Natural killer cell (primary cell): ENCODE data around the gene GSG1L. TPM values are rescaled to one million over a fixed set of nuclear protein-coding genes. Genes with fewer than 3 reads are reported as not detected.

ENCODE experiments used
- ATAC-seq, 3 donors: fragments of 150-1000 bp in 2 of 3; fragments of 200-7000 bp in 1 of 3; cut with Tn5 transposase; 1 replicate in 1 of 3; 2 replicates in 2 of 3; pipeline ENCODE4 v1.10.0; 2021; ENCODE audit warnings: mild to moderate bottlenecking in 2 of 3, moderate library complexity in 2 of 3
- DNase-seq, 2 donors: peaks; one replicate each; pipeline versions ENCODE4 v3.0.0 to v3.0.0-alpha.2; 2013 to 2021; ENCODE audit warnings: mixed read lengths in 1 of 2
- H3K27ac ChIP-seq: one replicate; pipeline ENCODE4 v1.5.1; 2013; ENCODE audit warnings: mild to moderate bottlenecking, low read length
- H3K27me3 ChIP-seq: one replicate; pipeline ENCODE4 v1.6.1; 2013; ENCODE audit warnings: low read length; ENCODE audit not compliant: control insufficient read depth, insufficient read depth
- H3K36me3 ChIP-seq: one replicate; pipeline ENCODE4 v1.6.1; 2013; ENCODE audit warnings: low read length; ENCODE audit not compliant: control insufficient read depth, insufficient read depth
- H3K4me1 ChIP-seq: one replicate; pipeline ENCODE4 v1.6.1; 2013; ENCODE audit warnings: low read length; ENCODE audit not compliant: control insufficient read depth, insufficient read depth
- H3K4me3 ChIP-seq: one replicate; pipeline ENCODE4 v1.5.1; 2013; ENCODE audit warnings: low read length
- H3K9me3 ChIP-seq: one replicate; pipeline ENCODE4 v1.6.1; 2013; ENCODE audit warnings: low read length; ENCODE audit not compliant: control insufficient read depth, insufficient read depth
- H3K27ac Mint-ChIP-seq, 2 donors: one replicate each; pipeline ENCODE4 v1.8.0; 2022; ENCODE audit warnings: mild to moderate bottlenecking in 2 of 2, mixed read lengths in 2 of 2, moderate library complexity in 1 of 2
- H3K27me3 Mint-ChIP-seq, 2 donors: one replicate each; pipeline ENCODE4 v1.8.0; 2022; ENCODE audit warnings: low read depth in 2 of 2, mixed read lengths in 2 of 2
- H3K36me3 Mint-ChIP-seq: one replicate; pipeline ENCODE4 v1.8.0; 2022; ENCODE audit warnings: mixed read lengths
- H3K4me1 Mint-ChIP-seq, 2 donors: one replicate each; pipeline ENCODE4 v1.8.0; 2022; ENCODE audit warnings: mixed read lengths in 2 of 2
- H3K4me3 Mint-ChIP-seq: one replicate; pipeline ENCODE4 v1.8.0; 2022; ENCODE audit warnings: mild to moderate bottlenecking, moderate library complexity, mixed read lengths
- H3K9me3 Mint-ChIP-seq, 2 donors: one replicate each; pipeline ENCODE4 v1.8.0; 2022; ENCODE audit warnings: mixed read lengths in 2 of 2
- WGBS: methylation state at CpG from one replicate; pipeline ENCODE4 v1.1.7; 2013; ENCODE audit warnings: missing lambda C conversion rate; ENCODE audit not compliant: insufficient coverage; 5-methylcytosine and 5-hydroxymethylcytosine counted together
- intact Hi-C: fragments of 100-400 bp; cut with micrococcal nuclease; formaldehyde crosslinking; loops from one replicate; pipeline ENCODE4 v1.14.2; 2022
- total RNA-seq, 4 donors: library from RNA; stranded (reverse); fragments of 120-200 nt in 1 of 4; gene quantifications; one replicate each; pipeline versions ENCODE4 v1.2.3 to v1.2.4, GENCODE V29; 2013 to 2022
- TF ChIP-seq, protein P1 (sequence below): fragments of 200-600 bp; IDR thresholded peaks from one replicate; pipeline ENCODE4 v1.8.0; 2022; ENCODE audit warnings: antibody characterized with exemption

GSG1L gene
- total RNA-seq, 3 donors from 2014 or later (not counting 1 experiment from before 2014, with no cell fraction given) = 0.25 TPM; not detected in 2

DNA sequence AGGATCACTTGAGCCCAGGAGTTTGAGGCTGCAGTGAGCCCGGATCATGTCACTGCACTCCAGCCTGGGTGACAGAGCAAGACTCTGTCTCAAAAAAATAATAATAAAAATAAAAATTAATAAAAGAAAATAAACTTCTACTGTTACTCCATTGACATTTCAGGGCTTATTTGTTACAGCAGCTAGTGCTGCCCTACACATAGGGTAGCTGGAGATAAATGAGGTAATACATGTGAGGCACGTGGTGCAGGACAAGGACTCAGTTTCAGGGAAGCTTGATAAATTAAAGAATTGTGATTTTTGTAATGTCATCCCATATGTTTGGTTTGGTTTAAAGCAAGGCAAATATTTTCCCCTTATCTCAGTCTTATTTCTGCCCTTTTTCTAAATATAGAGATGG lies 80.3 kb downstream of the GSG1L start:
- ATAC-seq (no peak), DNase-seq (no peak)
- WGBS = 38% methylated on average over 1 of the region's 2 CpGs
- H3K36me3 ChIP-seq = no peaks in the 10 kb centered on the region
- intact Hi-C loops = no loop called here
- no peaks in the 10 kb centered on the region for H3K27me3 Mint-ChIP-seq
- H3K4me3 ChIP-seq = no peak overlapping the region
- TF ChIP-seq, protein P1, sequence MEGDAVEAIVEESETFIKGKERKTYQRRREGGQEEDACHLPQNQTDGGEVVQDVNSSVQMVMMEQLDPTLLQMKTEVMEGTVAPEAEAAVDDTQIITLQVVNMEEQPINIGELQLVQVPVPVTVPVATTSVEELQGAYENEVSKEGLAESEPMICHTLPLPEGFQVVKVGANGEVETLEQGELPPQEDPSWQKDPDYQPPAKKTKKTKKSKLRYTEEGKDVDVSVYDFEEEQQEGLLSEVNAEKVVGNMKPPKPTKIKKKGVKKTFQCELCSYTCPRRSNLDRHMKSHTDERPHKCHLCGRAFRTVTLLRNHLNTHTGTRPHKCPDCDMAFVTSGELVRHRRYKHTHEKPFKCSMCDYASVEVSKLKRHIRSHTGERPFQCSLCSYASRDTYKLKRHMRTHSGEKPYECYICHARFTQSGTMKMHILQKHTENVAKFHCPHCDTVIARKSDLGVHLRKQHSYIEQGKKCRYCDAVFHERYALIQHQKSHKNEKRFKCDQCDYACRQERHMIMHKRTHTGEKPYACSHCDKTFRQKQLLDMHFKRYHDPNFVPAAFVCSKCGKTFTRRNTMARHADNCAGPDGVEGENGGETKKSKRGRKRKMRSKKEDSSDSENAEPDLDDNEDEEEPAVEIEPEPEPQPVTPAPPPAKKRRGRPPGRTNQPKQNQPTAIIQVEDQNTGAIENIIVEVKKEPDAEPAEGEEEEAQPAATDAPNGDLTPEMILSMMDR = no peak
- no peak overlapping the region for H3K27ac ChIP-seq
- H3K36me3 Mint-ChIP-seq = no peaks in the 10 kb centered on the region
- H3K9me3 Mint-ChIP-seq = no peaks in the 10 kb centered on the region
- no peak overlapping the region for H3K4me3 Mint-ChIP-seq
- H3K4me1 ChIP-seq = no peaks in the 10 kb centered on the region
- no peaks in the 10 kb centered on the region for H3K27me3 ChIP-seq
- no peak overlapping the region for H3K27ac Mint-ChIP-seq
- no peaks in the 10 kb centered on the region for H3K9me3 ChIP-seq
- H3K4me1 Mint-ChIP-seq = no peaks in the 10 kb centered on the region

DNA sequence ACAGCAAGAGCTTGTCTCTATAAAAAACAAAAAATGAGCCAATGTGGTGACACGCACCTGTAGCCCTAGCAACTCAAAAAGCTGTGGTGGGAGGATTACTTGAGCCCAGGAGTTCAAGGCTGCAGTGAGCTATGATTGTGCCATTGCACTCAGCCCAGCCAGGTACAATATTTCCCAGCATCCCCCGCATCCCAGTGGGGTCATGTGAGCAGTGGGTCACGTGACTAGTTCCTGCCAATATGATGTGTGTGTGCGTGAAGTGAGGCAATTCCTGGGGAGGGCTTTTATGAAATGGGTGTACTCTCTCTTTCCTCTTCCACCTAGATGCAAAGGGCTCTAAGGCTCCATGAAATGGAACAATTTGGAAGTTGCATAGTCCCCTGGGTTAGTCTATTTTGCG lies 81.3 kb downstream of the GSG1L start:
- Histone ChIP-seq H3K4me1 (no peaks in the 10 kb centered on the region), H3K27ac (no peak overlapping the region), H3K4me3 (no peak overlapping the region), H3K27me3 (no peaks in the 10 kb centered on the region), H3K9me3 (no peaks in the 10 kb centered on the region), H3K36me3 (no peaks in the 10 kb centered on the region)
- H3K4me1 Mint-ChIP-seq = no peaks in the 10 kb centered on the region
- H3K27me3 Mint-ChIP-seq = peaks cover 0 to 3% of the 10 kb centered on the region in 2 donors
- DNase-seq (no peak), ATAC-seq (no peak)
- intact Hi-C loops = no loop called here
- H3K27ac Mint-ChIP-seq = no peak overlapping the region
- H3K9me3 Mint-ChIP-seq = no peaks in the 10 kb centered on the region
- TF ChIP-seq, protein P1 = no peak
- no peak overlapping the region for H3K4me3 Mint-ChIP-seq
- no peaks in the 10 kb centered on the region for H3K36me3 Mint-ChIP-seq
- 89% methylated on average over 5 of the region's 5 CpGs for WGBS

DNA sequence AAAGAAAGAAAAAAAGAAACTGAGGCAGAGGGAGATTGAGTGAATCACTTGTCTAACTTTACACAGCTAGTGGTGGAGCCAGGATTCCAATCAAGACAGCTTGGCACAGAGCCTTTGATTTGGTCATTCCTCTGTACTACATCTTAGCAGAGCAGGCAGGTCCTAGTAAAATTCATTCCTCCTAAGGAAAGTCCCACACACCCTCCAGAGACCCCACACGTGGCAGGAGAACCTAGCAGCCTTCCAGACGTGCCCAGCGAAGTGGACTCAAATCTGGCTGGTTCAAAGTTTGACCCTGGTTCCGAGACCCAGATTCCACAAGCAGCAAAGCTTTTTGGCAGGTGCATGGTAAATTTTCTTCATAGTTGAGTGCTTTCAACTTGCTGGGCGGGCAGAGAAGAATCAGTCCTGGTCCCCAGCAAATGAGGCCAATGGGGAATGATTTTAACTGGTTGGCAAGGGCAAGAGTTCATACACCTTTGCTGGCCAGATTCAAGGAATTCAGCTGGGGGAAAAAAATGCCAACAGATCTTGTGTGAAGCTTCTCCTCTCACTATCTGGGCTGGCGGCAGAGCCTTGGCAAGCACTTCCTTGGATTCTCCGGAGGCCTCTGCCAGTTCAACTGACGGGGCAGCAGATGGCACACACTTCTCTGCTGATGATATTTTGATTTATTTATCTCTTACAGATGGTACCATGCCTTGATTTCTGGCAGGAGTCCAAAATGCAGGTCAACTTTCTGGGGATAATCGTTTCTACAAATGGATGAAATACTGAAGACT lies 82.4 kb downstream of the GSG1L start:
- 68% methylated on average over 9 of the region's 9 CpGs for WGBS
- Mint-ChIP-seq H3K9me3 (no peaks in the 10 kb centered on the region), H3K4me1 (no peaks in the 10 kb centered on the region), H3K27me3 (peaks cover 0 to 5% of the 10 kb centered on the region in 2 donors), H3K27ac (no peak overlapping the region), H3K36me3 (no peaks in the 10 kb centered on the region), H3K4me3 (no peak overlapping the region)
- H3K36me3 ChIP-seq = no peaks in the 10 kb centered on the region
- DNase-seq (no peak), ATAC-seq (no peak)
- TF ChIP-seq, protein P1 = no peak
- intact Hi-C loops = no loop called here
- no peak overlapping the region for H3K27ac ChIP-seq
- no peaks in the 10 kb centered on the region for H3K4me1 ChIP-seq
- H3K9me3 ChIP-seq = no peaks in the 10 kb centered on the region
- no peak overlapping the region for H3K4me3 ChIP-seq
- no peaks in the 10 kb centered on the region for H3K27me3 ChIP-seq
